K562 treated with DMSO at 1 percent for 12 hours (cell line): ENCODE measurements around the gene CAMKV. TPM values are rescaled to one million over a fixed set of nuclear protein-coding genes. Genes with fewer than 3 reads are reported as not detected.

Experiments used
- total RNA-seq: library from RNA; unstranded; fragments of 300-600 nt; gene quantifications from 2 replicates; pipeline ENCODE4 v1.2.3, GENCODE V29; 2022; ENCODE audit not compliant: insufficient read depth

CAMKV gene, protein sequence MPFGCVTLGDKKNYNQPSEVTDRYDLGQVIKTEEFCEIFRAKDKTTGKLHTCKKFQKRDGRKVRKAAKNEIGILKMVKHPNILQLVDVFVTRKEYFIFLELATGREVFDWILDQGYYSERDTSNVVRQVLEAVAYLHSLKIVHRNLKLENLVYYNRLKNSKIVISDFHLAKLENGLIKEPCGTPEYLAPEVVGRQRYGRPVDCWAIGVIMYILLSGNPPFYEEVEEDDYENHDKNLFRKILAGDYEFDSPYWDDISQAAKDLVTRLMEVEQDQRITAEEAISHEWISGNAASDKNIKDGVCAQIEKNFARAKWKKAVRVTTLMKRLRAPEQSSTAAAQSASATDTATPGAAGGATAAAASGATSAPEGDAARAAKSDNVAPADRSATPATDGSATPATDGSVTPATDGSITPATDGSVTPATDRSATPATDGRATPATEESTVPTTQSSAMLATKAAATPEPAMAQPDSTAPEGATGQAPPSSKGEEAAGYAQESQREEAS
- not detected in 2 replicates for total RNA-seq

DNA sequence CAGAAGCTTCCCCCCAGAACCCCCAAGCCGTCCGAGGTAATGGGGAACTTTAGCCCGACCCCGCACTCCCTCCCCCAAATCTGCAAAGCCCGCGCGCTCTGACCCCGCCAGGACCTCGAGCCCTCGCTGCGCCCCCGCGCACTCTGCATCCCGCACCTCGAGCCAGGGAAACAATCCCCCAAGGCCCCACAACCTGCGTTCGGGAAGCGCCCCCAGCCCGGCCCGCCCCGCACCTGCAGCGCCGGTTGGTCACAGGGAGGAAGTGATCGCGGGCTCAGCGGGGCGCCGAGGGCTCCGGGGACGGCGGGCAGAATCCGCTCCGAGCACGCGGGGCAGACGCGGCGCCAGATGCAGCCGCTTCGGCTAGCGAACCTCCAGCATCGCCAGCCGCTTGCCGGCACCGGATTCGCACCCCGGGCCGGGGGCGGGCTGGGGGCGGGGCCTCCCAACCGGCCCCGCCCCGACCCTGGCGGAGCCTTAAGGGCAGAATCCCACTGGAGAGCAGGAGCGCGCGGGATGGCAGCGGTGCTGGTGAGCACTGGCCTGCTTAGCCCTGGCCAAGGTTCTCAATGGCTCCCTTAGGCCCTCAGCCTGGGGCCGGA is at the start of gene CAMKV:
CAMKV (minus strand) TSS at position 382 of the 602 bp plus-strand sequence. CDS start 7,518 bp downstream, outside the sequence.

DNA sequence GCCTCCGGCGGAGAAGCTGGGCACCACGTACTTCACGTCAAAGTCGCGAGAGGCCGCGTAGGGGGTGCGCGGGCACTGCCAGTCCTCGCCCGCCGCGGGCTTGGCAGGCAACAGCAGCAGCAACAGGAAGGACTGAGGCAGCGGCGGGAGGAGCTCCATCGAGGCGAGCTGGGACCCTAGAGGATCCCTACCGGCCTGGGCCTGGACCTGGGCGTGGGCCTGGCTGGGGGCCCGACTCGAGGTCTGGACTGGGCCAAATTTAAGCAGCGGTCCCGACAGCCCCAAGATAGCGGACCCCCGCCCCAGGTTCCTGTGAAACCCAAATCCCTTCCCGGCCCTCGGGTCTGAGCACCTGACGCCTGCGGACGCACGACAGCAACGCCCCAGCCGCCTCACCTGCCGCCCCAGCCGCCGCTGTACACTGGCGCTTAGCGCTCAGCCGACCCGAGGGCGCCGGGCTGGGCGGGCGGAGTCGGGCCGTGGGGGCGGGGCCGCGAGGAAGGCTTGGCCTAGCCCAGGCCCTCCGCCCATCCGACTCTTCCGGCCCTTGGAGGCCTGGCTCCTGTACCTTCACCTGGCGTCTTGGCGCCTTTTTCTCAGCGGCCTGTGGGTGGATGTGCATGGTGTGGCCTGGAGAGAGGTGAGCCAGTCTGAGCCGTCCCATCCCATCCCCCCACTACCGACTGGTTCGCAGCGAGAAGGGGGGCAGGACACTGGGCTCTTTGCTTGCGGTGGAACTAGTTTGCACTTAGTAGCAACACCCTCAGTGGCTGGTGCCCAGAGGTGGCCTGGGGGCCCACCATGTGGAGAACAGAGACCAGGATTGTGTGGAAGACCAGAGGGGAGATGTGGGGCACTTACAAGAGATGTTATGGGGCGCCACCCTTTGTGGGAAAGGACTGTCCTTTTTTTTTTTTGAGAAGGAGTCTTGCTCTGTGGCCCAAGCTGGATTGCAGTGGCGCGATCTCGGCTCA is 34.0 kb upstream of the CAMKV start, which contains the start of gene MST1R:
MST1R (minus strand) TSS at position 423 of the 974 bp plus-strand sequence; CDS start at position 159, 264 bp downstream.

DNA sequence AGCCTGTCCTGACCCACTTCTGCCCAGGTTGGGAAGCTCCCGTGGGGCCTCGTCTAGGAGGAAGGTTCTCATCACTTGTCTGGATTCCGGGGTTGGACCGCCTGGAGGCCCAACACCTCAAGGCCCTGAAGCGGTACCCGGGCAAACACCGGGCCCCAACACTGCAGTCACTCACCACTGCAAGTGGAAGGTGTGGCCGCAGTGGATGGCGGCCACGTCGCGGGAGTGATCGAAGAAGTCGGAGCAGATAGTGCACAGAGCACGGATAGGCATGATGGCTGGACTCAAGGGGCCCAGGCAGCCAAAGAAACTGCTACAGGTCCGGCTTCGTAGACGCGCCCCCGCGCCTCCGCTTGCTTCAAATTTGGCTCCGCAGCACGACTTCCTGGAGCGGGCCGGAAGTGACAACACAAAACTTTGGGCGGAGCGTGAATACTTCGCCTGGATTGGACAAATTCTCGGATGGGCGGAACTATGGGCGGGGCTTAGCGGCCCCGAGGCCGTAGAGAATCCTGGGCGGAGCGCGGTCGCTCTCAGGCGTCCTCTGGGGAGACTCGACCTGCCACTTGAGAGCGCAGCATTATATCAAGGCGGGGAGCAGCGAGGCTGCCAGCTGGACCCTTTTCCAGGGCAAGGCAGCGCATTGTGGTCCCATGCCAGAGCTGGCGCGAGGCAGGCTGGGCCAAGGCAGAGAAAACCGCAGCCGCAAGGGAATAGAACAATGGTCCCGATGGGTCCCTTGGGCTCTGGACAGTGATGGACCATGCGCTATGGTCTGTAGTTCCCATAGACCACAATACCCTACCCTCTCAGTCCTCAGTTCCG is 13.3 kb downstream of the CAMKV start, which contains the start of gene TRAIP:
TRAIP (minus strand) TSS at position 384 of the 825 bp plus-strand sequence; CDS start at position 273, 111 bp downstream.

DNA sequence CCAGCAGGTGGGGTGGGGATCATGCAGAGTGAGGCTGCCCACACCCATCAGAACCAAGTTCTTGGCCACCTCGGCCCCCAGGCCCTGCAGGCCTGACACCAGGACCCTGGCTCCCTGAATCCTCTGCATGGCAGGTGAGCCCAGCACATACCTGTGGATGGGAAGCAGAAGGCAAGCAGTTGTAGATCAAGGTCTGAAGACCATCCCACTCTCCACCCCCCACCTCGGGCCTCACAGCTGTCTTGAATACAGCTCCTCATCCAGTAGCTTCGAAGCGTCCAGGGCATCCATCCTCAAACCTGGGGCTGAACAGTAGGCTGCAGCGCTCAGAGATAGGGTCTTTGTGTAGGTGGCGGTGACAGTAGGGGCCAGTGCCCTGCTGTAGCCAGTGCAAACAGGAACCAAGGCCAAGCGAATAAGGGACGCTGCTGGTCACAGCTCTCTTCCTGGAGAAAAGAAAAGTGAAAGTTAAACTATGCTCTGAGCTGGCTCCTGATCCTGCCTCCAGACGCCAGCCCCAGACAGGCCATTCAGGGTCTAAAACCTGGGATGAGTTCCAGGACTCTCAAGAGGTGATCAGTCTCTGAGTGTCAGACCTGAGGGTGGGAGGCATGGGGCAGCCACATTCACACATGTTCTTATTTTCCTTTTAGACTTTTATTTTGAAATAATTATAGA is 56.1 kb downstream of the CAMKV start, which contains the start of gene UBA7:
UBA7 (minus strand) TSS at position 457 of the 678 bp plus-strand sequence; CDS start at position 291, 166 bp downstream.

Other genes starting within 250 kb of the CAMKV start
- gene APEH, start 195.6 kb downstream of the CAMKV start, total RNA-seq = 96.5 and 122 TPM in 2 replicates
- gene MST1, start 180.4 kb downstream of the CAMKV start, total RNA-seq = 0.57 and 2.5 TPM in 2 replicates
- 24.4 and 32.7 TPM in 2 replicates for gene RNF123, start 180.3 kb downstream of the CAMKV start, total RNA-seq
- gene AMIGO3, start 150.2 kb downstream of the CAMKV start, total RNA-seq = 2.6 and 6.2 TPM in 2 replicates
- 10.2 and 15.5 TPM in 2 replicates for gene GMPPB, start 146.0 kb downstream of the CAMKV start, total RNA-seq
- gene IP6K1, start 83.4 kb downstream of the CAMKV start, total RNA-seq = 22.7 and 36.2 TPM in 2 replicates
- not detected in 2 replicates for gene CDHR4, start 70.0 kb downstream of the CAMKV start, total RNA-seq
- gene INKA1, start 66.6 kb downstream of the CAMKV start, total RNA-seq = 1.7 and 3.5 TPM in 2 replicates
- 13.2 and 13.4 TPM in 2 replicates for gene UBA7, start 56.0 kb downstream of the CAMKV start, total RNA-seq
- gene TRAIP, start 13.3 kb downstream of the CAMKV start, total RNA-seq = 16.7 and 24.1 TPM in 2 replicates
- gene MST1R, start 34.0 kb upstream of the CAMKV start, total RNA-seq = 1.7 and 7.2 TPM in 2 replicates
- 11.1 and 13.7 TPM in 2 replicates for gene MON1A, start 59.9 kb upstream of the CAMKV start, total RNA-seq
- 23.7 and 45.8 TPM in 2 replicates for gene RBM6, start 70.2 kb upstream of the CAMKV start, total RNA-seq
- 34.3 and 74.7 TPM in 2 replicates for gene RBM5, start 219.0 kb upstream of the CAMKV start, total RNA-seq